CD4-positive, alpha-beta T cell treated with Interleukin-15 for 1 hour (primary cell): ENCODE results near the gene PARP6.
"Not testable (repeated sequence)": the region's sequence is repeated elsewhere in the genome, so short reads cannot be mapped to it uniquely, and the experiment has no call there.

Source experiments
- DNase-seq: peaks from one replicate; pipeline ENCODE4 v3.0.0-alpha.2; 2020

PARP6 gene

DNA sequence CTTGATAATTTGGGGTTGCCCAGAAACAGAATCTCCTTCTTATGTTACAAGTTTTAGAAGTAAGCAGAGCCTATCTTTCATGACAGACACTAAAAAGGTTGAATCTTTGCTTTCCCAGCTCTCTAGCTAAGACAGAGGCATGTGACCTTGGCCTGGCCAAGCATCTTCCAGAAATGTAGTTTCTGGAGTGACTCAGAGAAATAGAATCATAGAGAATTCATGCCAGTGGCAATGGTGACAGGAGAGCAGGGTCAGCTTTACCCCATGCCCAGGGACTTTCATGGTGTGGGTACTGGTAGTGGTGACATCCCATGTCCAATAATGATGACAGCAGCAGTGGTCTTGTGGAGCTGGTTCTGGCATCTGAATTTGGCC is 4.0 kb upstream of the PARP6 start:
- DNase-seq, result no peak

DNA sequence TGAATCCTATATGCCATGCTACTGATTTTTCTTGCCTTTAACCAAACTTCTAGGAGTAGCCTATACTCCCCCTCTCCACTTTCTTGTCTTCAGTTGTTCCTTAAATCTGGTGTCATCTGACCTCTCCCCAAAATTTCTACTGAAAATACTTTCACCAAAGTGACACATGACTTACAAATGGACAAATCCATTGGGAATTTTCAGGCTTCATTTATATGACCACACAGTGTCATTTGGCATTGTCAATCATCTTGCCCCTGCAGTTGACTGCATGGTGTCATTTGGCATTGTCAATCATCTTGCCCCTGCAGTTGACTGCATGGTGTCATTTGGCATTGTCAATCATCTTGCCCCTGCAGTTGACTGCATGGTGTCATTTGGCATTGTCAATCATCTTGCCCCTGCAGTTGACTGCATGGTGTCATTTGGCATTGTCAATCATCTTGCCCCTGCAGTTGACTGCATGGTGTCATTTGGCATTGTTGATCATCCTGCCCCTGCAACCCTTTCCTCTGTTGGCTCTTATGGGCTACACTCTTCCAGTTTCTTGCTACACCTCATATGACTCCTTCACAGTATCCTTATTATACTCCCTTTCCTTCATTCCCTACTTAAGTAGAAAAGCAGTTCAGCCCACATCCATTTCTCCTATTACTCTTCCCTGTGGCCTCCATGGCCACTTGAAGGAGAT is 3.4 kb upstream of the PARP6 start:
- DNase-seq, result not testable (repeated sequence)

DNA sequence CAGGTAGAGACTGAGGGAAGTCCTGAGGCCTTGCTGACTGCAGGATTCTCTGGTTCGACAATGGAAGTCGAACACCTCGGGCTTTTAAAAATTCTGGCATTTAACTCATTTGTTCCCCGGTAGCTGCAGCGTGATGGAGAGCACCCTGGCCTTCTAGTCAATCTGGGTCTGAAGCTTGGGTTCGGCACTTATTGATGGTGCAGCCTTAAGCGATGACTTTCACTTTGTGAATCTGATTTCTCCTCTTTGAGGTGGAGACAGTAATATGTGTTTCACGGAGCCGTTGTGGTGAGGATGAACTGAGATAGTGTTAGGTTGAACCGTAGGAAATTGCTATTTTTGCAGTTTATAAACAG is 621 bp upstream of the PARP6 start:
- no peak for DNase-seq

DNA sequence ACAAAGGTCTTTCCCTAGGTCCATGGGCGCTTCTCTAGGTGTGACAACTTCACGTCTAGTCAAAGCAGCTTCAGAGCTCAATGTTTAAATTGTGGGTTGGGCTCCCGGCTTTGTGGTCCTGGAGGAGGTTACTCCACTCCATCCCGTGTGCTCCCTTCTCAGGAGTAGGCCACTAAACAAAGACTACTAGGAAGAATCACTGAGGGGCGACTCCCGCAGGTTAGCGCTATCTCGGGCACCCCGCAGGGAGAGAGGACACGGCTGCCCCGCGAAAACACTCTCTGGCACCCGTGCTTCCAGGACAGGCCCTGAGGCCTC is 500 bp downstream of the PARP6 start:
- DNase-seq, result no peak

DNA sequence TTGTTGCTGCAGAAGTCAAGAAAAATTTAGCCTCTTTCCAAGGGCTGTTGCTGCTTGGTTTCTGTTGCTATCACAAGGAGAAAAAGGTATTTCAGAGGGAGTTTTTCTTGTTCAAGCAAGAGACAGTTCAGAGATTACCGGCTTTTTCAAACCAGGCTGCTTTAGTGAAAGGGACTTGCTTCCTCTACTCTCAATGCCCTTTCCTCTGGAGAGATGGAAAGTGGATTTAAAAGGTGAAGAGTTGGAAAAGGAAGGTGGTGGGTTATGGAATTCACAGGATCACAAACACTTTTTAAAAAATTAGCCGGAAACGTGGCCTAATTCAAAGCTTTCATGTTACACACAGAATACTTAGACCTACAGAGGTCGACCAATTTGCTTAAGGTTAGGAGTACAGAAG is 1.1 kb downstream of the PARP6 start:
- DNase-seq, result no peak

DNA sequence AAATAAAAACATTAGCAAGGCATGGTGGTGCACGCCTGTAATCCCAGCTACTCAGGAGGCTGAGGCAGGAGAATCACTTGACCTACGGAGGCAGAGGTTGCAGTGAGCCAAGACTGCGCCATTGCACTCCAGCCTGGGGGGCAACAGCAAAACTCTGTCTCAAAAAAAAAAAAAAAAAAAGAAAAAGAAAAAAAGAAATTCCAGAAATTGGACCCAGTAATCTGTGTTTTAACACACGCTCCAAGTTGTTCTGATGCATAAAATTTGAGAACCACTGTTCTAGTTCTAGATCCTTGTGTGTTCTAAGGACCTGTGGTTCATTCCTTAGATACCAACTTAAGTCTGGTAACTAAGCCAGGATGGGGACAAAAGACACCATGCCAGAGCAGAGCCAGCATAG is 2.6 kb downstream of the PARP6 start:
- DNase-seq, result no peak

DNA sequence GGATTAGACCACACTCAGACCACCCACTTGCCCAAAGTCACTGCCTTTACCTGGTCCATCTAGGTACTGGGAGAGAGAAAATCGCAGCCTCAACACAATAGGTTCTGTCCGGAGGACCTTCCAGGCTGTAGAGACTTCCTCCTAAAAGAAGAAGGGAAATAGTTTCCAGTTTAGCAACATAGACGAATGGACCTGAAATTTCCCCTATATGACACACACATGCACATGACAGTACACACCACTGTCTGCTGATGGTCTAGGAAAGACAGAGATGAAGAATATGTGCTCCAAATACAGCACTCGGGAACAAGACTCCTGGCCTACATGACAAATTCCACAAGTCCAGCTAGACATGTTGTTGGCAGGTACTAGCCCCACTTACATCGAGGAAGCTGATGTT is 7.3 kb downstream of the PARP6 start:
- no peak for DNase-seq

DNA sequence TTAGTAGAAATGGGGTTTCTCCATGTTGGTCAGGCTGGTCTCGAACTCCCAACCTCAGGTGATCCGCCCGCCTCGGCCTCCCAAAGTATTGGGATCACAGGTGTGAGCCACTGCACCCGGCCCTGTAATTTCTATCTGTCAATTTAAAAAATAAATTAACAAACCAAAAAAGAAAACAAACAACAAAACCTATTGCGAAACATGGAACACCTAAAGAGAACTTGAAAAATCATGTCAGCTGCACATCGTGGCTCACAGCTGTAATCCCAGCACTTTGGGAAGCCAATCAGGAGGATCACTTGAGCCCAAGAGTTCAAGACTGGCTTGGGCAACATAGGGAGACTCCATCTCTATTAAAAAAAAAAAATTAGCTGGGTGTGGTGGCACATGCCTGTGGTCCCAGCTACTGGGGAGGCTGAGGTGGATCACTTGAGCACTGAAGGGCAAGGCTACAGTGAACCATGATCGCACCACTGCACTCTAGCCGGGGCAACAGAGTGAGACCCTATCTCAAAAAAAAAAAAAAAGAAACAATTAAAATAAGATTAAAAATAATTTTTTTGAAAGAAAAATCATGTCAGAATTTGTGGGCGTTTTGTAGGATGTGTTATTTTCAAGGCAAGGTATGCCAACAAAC is 19.6 kb downstream of the PARP6 start:
- no peak for DNase-seq

DNA sequence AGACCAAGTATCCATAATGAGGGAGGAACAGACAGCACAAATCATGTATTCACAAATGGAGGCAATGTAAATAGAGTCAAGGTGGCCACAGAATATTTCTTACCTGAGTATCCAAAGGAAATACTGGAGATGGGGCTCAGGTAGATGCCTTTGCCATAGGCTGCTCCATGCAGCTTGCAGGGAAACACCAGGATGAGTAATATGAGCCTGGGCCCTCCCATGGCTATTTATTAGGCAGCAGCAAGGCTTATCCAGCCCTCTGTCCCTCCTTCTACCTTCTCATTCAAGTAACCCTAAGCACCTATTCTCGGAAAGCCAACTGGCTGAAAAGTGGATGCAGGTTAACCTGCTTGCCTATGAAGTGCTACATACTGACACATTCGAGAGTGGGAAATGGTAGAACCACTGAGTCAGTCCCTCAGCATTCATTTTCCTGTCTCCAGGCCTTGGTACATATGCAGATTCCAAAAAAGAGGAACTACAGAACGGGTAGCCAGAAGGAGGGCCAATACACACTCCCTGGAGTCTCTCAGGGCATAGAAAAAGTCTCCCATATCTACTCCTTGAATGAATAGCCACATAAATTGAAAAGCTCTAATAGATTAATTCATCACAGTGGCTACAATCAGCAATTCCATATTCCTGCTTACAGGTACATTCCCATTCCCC is 23.1 kb downstream of the PARP6 start:
- no peak for DNase-seq

DNA sequence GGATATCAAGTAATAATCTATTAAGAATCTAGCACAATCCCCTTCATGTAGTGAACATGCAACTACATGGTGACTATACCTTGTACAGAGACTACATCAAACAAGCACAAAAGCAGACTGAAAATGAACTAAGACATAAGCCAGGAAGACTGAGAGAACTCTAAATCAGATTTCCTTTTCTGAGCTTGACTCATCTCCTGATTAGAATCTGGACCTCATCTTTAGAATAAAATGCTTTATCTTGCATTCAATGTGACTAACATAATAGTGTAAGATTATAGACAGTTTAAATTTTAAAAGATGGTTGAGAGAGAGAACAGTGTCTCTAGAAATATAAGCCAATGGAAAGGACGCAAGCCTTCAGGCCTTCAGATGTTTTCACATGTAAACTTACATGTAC is 23.8 kb downstream of the PARP6 start:
- DNase-seq, result no peak

DNA sequence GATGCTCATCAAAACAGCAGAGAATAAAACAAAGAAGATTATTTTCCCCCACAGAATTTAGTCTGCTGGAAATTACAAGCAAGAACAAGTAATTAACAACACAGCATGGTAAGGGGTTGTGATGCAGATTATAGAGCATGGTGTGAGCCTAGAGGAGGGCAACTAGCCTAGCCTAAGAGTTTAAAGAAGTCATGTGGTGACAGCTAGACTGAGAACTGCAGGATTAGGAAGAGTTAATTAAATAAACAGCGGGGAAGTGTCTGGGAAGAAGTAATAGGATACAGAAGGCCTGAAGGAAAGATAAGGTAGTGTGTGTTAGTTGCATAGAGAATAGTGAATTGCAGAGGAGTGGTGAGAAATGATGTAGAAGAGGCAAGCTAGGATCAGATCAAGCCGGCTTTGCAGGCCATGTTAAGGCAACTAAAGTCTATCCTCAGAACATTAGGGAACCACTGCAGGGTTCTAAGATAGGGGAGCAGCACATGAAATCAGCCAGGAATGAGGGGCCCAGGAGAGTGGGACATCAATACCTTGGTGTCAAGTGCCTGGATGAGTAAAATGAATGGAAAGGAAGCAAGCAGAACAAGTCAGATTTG is 29.5 kb downstream of the PARP6 start:
- no peak for DNase-seq

DNA sequence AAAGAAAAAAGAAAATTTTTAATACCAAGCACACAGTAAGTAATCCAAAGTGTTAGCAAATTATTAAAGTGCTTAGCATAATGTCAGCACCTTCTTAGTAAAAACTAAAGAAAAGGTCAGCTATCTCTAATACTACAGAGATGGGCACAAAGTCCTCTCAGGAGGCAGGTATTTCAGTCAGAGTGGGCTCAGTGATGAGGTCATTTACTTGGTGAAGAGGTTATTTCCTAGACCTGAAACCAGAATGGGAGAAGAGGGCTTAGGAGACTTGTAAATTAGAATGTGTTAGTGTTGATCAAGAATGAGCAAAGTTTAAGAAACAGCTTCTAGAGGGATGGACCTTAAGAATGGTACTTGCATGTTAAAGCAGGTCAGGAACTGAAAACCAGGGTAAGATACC is 32.7 kb downstream of the PARP6 start:
- no peak for DNase-seq

DNA sequence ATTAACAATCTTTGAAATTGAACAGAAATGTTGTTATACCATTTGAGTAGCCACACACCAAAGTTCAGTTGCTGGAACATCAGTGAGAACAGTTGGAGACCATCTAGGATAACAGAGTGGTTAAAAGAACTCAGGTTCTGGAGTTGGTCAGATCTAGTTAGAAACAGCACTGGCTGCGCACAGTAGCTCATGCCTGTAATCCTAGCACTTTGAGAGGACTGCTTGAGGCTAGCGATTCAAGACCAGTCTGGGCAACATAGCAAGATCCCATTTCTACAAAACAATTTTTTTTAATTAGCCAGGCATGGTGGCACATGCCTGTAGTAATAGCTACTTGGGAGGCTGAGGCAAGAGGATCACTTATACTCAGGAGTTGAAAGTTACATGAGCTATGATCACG is 33.8 kb downstream of the PARP6 start:
- DNase-seq, result no peak

DNA sequence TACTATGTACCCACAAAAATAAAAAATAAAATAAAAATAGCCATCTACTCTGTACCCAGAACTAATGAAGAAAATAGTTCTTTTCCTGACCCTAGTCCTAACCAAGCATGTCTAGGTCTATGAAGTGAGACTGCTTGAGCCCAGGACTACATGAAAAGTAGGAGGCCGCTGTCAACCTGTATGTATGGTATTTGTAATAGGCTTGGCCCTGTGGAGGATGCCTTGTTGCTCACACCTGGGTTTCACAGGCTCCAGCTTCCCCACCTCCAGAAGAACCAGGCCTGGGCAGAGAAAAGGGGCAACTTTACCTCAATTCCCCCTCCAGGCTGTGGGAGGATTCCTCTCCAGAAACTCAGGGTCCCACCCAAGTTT is 34.5 kb downstream of the PARP6 start:
- DNase-seq, result no peak

DNA sequence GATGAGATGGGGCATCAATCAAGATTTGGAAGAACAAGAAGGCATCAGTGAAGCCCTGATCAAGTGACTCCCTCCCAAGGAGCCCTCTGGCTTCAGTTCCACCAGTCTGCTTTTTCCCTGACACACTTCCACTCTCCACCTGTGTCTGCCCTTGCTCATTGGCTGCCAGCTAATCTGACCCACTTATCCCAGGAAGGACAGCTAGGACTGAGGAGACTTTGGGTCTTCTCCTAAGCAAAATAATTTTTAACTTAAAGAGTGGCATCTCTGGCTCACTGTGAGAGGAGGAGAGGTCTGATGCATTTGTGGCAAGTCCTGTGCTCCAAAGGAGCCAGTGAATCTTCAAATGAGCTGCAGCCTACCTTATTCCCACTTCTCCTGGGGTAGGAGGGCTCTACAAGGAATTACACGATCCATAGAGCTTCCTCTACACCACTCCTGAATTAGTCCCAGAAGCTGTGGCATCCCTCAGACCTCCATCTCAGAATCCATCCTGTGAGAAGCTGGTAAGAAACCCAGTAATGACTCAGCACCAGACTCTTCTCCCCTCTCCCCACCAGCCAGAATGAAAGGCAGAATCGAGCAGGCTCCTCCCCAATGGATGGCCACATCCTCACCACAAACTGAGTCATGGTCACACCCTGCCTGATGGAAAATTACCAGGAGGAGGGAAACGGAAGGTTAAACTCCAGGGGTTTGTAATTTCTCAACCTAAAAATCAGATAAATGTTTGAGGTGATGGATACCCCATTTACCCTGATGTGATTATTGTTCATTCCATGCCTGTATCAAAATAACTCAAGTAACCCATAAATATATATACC is 35.1 kb downstream of the PARP6 start:
- peak; percentile 74 for DNase-seq

DNA sequence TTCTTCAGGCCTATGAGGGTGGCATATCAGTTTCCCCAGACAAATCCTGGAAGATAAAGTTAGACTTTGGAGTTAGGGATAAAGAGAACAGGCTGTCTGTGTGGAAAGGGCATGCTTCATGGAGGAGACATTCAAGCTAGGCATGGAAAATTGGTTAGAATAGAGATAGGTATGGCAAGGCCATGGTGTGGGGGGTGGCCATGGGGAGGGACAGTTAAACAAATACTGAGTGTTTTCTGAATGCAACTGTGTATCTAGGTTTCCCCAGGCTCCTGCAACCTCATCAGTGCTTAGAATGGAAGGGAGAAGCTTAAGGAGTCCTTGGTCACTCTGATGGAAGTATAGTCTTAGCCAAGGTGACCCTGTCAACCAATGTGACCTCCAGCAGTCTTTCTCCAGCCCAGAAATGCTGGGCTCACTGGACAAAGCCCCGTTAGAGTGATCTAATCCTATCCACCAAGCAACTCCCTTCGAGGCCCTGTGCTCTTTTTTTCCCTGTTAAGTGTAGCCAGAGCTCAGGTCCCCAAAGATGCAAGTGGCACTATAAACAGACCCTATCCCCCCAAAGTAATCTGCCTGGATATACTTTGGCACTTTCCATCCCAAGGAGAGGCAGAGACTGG is 35.9 kb downstream of the PARP6 start:
- DNase-seq, result no peak

DNA sequence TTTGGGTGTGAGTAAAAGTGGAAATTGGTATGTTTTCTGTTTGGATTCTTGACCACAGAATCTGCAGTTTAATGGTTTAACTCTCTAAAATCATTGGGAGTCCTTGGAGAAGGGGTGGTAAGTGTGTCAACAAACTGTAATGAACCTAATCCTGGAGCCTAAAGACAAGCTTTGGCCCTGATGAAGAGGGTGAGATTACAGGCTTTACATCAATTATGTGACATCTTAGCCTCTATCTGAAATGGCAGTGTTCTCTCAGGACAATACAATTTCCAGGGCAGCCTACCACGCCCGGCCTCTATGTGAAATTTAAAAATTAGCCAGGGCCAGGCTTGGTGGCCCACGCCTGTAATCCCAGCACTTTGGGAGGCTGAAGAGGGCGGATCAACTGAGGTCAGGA is 37.1 kb downstream of the PARP6 start:
- no peak for DNase-seq

DNA sequence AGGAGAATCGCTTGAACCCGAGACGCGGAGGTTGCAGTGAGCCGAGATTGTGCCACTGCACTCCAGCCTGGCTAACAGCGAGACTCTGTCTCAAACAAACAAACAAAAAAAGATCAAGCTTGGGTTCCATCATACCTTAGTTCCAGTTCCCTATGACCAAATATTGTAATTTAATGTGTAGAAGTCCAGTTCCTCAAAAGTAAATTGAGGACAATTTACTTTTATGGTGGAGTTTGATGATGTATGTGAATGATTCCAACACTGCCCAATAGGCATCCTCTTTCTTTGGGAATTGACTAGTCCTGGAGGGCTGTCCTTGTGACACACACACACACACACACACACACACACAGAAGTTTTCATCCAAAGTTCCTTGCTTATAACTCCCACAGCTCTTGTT is 38.6 kb downstream of the PARP6 start:
- DNase-seq, result no peak

DNA sequence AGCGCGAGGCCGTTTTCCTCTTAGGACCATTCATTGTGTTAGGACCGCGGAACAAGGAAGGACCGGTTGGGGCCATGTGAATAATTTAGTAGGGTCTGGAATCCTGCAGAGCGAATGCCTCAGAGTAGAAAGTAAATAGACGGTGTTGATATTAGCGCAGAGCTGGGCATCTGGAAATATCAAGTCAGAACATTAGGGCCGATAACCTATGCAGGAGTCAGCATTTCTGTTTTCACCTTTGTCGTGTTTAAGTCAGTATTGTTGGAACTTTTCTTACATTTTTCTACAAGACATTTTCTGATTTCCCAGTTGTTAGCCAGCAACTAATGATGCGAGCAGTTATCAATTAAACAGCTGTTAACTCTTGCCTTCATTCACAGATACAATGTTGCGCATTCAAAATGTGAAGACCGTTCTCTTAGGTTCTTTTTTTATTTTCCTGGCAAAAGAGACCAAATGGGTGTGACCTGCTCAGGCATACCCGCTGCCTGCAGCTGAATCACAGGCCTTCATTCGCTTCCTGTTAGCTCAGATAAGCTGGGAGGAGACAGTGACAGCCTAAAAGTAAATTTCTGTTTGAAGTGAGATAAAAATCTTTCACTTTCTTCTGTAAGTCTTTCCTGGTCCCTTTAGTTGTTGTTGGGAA is 40.4 kb downstream of the PARP6 start:
- DNase-seq, result peak; percentile 72

DNA sequence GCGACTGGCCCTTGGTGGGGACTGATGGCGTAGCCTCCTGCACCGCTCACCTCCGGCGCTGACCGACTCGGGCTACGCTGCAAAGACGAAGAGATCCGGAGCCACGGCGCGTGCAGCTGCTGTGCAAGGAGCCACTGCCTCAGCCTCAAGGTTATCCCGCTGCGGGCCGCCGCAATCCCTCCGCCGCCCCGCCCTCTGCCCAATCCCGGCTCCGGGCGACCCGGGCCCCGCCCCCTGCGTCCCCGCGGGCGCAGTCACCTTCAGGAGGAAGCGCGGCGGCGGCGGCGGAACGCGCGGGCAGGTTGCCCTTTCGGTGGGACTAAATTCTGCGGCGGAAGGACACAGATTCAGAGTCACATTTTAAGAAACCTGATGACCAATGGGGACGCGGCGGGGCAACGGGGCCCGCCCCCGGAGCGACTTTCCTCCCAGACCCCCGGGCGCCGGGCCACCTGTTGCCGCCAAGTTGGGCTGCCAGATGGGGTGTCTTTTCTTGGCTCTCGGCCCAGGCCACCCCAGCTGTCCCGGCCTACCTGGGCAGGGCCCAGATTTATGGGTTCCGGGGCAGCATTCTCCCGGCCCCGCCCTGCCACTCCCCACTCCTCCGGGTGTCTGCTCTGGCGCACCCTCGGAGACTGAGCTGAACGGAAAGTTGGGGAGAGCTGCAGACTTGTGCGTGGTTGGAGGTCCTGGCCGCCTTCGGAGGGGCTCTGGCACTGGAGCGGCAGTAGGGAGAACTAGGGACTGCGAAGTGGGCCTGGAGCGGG is 41.1 kb downstream of the PARP6 start, which contains the start of gene PKM:
Gene PKM, minus strand, starts transcription at position 125 of the 767 bp plus-strand sequence. CDS start 12,093 bp downstream, outside the sequence.
- DNase-seq, result peak; percentile 92
